ENCODE measurements around the gene CTNNA2.
"Not testable (repeated sequence)": the region's sequence is repeated elsewhere in the genome, so short reads cannot be mapped to it uniquely, and the experiment has no call there.

Gene CTNNA2

DNA sequence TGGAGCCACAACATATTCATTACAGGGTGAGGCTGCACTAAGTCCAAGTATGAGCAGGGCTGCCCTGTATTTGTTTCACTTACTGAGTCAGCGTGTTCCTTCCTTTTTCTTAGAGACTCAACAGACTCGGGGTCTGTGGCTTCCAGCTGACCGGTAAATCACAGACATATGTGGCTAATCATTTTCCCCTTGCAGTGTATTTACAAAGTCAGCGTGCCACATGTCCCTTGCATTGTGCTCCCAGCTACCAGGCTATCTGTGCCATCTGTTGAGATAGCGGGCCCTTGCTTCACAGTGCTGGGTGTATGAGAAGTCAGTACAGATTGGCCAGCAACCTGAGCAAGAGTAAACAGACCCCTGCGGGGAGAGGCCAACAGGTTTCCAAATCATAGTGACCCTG, 537.4 kb downstream of the CTNNA2 start:
- no peak for DNase-seq

DNA sequence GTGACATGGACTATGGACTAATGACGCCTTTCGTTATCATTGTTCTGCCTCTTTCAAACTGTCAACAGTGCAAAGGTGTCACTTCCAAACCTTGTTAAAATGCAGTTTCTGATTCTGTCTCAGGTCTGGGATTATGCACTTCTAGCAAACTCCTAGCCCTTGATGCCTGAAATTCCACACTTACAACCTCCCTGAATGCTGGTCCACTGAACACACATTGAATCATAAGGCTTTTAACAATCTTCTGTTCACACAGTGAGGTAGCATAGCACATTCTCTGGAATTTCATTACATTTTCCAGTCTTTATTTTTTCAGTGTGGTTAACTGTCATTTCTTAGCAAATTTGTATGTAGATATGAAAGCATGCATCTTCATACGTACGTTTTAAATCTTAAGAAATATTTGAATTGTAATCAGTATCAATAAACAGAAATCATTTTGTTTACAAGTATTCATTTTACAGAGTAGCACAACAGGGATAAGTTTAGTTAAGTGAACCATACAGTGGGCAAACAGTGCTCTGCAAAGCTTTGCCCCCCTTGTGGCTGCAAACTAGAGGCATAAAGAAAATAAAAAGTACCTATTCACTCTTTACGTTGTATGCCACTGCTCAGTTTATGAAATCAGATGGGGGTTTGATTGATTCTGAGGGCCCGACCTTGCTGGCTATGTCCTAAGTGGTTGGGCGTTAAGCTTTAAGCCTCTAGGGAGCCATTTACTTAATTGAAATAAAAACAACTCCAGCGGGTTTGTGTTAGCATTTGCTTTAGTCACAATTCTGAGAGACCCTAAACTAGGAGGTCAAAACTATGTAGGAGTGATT, 540.9 kb downstream of the CTNNA2 start:
- DNase-seq = no peak

DNA sequence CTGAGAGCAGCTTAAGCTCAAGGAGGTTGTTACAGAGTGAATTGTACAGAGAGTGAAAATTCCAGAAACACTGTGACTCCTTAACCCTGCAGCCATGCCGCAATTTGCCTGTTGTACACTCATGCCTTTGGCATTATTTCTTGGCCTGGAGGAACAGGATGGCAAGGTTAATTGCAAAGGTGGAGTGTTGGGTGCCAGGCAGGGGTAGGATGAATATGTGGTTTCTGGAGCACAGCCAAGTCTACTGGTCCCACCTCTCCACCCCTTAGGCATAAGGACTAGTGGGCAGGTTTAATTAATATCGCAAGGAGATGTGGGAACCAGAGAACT, 541.5 kb downstream of the CTNNA2 start:
- no peak for DNase-seq

DNA sequence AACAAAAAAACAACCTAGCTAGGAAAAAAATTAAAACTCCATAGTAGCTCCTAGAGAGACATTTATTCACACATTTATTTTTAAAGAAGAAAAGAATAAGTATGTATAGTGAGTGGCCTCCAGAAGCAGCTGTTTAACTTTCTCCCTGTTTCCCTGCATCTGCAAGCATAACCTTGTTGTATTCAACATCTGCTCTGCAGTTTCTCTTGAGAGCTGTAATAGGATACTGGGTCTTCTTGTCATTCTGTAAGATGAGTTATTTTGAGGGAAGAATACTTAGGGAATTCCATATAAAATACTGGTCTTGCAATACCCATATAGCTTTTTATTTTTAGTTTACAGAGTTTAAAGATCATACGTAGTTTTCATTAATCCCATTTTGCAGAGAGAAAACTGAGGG, 545.1 kb downstream of the CTNNA2 start:
- no peak for DNase-seq

DNA sequence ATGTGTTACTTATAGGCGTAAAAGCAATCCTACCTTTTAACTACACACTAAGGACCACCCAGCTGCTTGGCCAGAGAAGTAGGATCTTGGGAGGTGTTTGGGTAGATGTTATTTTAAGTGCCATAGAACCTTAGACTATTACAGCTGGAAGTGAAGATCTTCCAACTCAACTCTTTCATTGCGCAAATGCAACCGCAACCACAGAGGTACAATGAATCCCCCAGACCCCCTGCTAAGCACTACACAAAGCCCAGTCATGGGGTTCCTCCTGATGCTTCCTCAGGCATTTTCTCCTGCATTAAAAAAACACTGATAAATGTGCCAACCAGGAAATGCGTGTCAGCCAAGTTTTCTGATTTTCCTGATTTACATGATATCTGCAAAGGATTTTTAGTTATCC, 545.7 kb downstream of the CTNNA2 start:
- DNase-seq = no peak

DNA sequence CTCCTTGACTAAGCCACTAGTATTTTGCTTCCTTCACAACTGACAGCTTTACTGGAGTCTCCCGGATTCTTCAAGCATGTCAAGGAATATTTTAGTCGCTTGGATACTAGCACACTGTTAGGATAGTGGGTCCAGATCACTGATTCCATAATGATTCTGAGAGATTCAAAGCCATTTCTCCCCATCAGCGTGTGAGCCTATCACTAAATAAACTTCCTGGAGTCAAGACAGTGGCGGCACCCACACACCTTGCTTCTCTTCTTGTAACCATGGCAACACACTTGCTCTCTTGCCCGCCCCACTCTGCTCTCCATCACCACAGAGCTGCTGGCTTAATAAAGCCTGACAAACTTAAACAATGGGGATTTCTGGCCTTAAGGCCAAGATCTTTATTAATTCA, 546.6 kb downstream of the CTNNA2 start:
- DNase-seq = no peak

DNA sequence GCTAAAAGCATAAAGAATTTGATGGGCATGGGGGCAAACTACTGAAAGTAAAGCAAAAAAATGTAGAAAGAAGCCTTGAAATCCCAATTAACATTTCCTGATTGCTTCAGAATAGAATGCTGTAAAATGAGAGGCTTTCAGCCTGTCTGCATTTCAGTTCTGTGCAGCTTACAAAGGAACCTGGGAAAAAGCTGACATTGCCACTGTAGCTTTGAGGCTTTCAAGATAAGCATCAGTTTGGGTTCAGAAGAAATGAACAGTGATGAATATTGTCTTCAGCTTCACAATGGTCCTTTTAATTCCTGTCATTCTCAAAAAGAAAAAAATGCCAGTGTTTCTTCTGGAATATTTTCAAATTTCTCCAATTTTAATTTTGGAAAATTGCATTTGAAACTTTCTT, 549.0 kb downstream of the CTNNA2 start:
- no peak for DNase-seq

DNA sequence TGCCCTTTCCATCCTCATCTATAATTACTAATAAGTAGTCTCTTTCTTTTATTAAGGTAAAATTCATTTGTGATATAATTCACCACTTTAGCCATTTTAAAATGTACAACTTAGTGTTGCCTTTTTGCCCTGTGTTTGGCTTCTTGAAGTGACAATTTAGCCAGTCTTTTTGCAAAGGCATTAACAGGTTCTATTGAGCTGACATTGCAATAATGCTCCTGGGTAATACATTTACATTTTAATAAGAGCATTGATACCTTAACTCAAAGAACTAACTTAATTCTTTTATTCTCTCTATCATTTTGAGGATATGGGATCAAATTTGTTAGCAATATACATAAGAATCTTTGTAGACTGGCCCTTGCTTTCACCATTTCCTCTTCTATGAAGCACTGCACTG, 549.4 kb downstream of the CTNNA2 start:
- DNase-seq = no peak

DNA sequence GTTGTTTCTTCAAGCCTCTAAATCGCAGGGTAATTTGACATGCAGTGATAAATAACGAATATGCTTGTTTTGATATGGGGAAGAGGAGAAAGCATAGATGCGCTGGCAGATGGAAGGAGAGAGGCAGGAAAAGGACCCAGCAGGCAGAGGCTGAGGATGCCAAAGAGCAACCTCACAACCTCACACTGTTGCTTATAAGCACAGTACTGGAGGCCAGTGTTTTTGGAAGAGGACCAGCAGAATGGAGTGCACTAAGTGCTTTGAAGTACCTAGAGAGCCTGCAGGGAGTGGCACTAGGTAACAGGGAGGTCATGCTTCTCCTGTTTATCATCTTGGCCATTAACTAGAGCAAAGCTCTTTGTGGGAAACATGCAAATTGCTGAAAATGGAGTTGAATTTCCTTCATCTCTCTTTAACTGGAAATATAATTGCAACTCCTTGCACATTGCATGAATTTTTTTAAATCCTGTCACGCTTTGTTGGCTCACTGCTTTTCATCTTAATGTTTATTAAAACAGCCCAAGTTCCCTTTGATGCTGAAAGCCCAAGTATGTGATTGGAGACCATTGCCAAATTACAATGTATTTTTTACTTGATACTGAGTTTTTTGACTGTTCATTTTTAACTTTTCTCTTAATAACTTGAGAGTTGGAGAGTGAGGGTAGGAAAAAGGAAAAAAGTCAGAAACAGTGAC, 555.3 kb downstream of the CTNNA2 start:
- DNase-seq = no peak

DNA sequence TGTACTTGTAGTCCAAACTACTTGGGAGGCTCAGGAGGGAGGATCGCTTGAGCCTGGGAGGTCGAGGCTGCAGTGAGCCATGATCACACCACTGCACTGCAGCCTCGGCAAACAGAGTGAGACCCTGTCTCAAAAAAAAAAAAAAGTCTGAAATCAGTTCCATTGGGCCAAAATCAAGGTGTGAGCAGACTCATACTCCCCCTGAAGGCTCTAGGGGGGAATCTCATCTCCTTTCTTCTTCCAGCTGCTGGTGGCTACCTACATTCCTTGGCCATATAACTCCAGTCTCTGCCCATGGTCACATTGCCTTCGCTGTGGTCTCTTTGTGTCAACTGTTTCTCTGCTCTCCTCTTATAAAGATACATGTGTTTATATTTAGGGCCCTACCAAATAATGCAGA, 557.7 kb downstream of the CTNNA2 start:
- no peak for DNase-seq

DNA sequence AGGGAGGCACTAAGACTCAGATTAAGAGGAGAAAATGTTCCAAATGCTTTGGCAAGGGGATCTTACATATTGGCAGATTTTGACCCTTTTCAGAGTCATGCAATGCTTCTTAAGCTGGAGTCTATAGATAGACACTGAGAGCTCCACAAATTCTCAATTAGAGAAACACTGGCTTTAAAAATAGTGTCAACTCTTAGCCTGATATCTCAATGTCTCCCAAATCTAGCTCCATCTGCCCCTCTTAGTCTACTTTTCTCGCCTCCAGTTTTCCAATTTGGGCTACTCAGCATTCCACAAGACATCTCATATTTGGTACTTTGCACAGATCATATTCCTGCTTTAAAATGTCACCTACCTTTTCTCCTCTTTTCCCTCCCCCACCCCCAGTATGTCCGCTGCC, 559.1 kb downstream of the CTNNA2 start:
- no peak for DNase-seq

DNA sequence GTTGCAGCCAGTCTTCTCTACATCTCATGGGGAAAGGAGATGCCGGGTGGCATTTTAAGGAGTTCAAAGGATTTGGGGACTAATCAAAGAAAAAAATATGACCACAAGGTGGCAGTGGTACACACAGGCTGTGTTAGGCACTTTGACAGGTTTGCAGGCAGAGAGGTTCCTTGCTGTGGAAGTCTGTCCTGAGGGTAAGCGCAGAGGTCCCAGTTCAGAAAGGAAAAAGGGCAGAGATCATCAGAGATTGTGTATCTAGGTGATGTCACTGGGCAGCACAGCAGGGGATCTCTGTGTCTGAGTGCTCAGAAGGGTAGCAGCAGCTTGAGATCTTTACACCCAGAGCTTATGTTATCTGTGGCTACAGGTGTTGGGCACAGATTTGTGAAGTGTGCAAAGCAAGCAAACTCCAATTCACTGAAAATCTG, 560.3 kb downstream of the CTNNA2 start:
- peak; percentile 54 for DNase-seq

DNA sequence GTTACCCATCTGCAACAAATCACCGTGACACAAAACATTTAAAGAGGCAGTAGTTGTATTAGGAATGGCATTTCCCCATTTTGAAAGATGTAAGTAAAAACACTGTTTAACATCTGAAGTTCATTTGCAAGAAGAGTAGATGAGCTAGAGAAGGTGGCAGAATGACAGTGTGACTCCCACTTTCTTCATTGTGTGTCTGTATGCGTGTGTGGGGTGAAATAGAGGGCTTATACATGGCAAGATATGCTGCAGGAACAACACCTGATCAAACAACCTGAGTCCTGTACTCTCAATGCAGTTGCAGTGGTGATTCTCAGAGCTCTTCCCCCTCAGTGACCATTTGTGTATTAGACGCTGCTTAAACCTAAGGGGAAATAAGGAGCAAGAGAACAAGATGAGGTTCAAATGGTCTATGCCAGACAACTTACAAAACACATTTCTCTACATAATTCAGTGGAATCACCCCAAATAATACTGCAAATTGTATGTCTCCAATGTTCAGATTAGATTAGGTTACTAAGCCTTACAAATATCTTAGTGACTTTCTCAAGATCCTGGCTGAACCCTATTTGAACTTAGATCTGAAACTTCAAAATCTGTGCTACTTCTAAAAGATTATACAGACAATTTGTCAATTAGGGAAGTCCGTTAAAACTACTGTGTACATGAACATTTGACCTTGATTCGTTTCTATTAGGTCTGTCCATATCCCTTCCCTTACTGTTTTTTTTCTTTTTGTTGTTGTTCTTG, 561.6 kb downstream of the CTNNA2 start:
- DNase-seq = no peak

DNA sequence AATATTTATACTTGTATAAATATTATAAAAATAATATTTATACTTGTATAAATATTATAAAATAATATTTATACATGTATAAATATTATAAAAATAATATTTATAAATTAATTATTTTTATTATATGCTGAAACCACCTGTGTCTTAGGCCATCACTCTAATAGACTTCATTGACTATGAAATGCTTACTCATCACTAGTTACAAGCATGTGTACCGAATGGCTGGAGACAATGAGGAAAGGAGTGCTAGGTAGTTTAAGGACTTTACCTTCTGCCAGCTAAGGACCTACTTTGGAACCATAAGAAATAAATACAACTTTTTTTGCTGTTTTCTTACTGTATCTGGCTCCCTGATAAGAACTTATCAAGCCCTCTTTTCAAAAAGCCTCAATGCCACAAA, 562.9 kb downstream of the CTNNA2 start:
- no peak for DNase-seq

DNA sequence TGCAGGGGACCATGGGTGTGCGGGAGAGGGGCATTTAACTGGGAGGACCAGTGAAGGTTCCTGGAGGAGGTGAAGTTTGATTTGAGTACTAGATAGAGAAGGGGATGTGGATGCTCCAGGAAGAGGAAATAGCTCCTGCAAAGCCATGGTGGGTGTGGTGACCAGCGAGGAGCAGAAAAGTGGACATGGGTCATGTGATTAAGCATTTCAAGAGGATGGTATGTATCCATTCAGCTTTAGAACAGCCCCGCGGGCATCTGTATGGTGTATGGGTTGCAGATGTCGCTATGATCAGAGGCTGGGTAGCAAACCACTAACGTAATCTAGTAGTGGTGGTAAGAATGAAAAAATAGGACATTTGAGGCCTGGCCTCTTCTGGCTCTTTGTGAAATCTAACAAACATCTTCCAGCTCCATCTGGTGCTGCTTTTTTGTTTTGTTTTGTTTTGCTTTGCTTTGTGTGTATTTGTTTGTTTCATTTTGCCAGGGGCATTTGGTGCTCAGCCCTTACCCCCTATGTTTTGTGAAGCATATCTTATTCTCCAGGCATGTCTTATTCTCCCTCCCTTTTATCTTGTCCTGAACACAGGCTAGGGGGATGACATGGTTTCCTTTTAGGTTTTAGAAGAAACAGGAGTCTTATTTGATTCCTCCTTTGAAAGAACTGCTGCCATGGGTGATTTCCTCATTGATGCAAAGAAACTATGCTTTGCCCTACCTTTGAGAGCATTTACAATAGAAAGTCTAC, 565.6 kb downstream of the CTNNA2 start:
- DNase-seq = no peak

DNA sequence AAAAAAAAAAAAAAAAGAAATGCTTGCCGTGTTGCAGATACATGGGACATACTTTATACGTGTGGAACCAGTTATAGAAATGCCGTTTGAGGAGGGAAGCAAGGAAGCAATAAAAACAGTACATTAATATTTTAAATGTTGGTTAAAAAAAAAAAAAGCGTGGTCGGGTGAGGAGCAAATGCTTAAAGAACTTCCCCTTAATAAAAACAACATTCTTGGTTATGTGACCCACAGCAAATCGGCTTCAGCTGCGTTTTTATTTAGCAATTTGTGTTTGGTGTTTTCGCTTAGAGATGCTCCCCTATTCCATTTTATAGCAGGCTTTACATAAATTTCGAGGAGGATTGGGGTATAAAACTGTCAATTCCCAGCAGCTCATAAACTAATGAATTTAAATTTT, 568.1 kb downstream of the CTNNA2 start:
- no peak for DNase-seq

DNA sequence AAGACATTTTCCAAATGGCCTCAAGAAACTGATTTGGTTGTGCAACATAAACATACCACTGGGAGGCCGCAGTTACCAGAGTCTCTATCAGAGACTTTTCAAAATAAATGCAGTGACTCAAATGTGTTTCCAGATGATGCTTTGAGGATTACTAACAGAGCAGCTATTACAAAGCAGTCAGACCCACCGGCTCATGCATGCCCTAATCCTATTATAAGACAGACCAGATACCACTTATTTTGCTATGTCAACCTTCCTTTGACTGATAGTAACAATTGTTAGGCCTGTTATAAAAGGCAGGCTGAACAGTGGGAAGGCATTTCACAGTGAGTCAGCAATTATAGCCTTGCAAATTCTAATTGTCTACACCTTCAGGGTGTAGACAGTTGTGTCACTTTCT, 574.0 kb downstream of the CTNNA2 start:
- no peak for DNase-seq

DNA sequence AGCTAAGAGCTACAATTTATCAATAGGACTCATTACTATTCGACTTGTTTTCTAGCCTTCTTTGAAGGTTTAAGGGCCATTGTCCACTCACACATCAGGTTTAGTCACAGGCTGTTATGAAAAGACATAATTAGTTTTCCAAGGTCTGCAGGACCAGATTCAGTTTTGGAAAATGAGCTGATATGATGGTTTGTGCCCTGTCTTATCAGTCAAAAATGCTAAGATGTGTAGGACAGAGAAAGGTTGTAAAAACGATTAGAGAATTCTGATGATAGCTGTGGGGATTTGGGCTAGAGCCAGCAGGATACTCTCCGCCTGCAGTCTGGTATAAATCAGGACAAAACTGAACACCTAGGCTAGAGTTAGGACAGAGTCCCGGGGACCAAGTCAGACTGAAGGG, 578.4 kb downstream of the CTNNA2 start:
- DNase-seq = no peak

DNA sequence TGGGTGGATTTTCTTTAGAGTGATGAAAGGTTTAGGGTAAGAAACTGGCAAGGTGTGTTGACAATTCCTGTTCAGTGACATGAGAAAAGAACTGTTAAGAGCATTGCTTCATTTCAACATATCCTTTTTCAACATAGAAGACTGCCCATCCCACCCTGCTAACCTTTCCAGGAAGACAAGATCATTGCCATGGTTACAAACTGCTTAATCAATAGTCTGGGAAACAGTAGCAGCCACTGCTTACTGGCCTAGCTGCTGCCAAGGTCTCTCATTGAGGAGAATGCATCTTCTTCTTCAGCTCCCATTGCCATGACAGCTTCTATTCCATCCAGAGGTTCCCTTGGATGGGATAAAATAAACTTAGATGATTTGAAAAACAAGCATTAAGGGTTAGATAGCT, 579.6 kb downstream of the CTNNA2 start:
- DNase-seq = no peak

DNA sequence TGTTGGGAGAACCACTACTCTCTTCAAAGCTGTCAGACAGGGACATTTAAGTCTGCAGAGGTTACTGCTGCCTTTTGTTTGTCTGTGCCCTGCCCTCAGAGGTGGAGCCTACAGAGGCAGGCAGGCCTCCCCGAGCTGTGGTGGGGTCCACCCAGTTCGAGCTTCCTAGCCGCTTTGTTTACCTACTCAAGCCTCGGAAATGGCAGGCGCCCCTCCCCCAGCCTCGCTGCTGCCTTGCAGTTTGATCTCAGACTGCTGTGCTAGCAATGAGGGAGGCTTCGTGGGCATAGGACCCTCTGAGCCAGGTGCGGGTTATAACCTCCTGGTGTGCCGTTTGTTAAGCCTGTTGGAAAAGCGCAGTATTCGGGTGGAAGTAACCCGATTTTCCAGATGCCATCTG, 585.7 kb downstream of the CTNNA2 start:
- not testable (repeated sequence) for DNase-seq

DNA sequence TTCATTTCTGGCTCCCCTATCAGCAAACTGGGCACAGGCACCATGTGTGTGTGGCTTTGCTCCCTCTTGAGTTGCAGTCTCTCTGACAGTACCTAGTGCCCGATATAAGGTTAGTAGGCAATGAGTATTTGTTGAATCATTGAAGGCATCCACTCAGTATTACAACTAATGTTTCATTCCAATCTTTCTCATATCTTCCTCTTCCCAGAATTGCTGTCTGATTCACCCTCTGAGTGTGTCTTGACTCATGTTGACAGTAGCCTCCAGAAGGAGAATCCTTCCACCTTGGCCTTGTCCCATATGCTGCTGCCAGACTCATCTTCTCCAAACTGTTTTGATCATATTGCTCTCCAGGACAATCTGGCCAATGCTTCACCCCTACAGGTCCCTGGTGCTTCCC, 589.2 kb downstream of the CTNNA2 start:
- DNase-seq = no peak

DNA sequence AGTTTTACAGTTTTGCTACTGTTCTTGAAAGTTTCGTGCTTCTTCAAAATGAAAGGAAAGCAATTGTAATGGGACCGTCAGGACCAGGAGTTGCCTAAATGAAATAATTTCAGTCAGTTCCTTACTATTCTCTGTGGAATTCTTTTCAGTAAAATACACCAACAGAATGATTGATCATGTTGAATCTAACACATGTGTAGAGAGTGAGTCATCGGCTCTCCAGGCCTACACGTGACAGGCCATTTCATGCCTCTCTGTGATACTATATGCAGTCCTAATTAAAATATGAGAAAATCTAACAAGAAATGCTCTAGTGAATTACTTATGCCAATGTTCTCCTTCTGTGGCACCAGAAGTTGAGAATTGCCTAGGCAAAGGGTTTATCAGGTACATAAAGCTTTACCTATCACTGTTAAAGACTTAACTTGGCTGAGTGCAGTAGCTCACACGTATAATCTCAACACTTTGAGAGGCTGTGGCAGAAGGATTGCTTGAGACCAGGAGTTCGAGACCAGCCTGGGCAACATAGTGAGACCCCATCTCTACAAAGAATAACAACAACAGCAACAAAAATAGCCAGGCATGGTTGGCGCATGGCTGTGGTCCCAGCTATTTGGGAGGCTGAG, 592.3 kb downstream of the CTNNA2 start:
- DNase-seq = no peak

DNA sequence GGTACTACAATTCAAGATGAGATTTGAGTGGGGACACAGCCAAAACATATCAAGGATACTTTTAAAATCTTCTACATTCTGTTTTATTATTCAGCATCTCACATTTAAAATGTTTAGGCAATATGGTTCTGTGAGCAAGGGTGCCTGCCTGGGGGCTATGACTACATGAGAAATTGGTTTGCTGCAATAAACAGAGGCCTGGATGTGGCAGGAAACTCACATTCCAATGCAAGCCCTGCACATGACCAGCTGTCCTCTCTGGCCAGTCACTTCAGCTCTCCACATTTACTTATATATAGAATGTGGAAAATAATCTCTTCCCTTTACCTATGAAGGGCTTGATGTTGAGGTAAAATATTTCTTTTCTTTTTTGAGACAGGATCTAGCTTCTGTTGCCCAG, 598.3 kb downstream of the CTNNA2 start:
- DNase-seq = no peak
